ENCODE results near the gene MC1R.
A peak's percentile ranks its signal among the peaks of the same experiment; 100 is the strongest.
"Not testable (repeated sequence)": the region's sequence is repeated elsewhere in the genome, so short reads cannot be mapped to it uniquely, and the experiment has no call there.

The MC1R gene

GRCh38 chr16:89914642-89915285, 3.9 kb upstream of the MC1R start:
- not testable (repeated sequence) for DNase-seq

DNA sequence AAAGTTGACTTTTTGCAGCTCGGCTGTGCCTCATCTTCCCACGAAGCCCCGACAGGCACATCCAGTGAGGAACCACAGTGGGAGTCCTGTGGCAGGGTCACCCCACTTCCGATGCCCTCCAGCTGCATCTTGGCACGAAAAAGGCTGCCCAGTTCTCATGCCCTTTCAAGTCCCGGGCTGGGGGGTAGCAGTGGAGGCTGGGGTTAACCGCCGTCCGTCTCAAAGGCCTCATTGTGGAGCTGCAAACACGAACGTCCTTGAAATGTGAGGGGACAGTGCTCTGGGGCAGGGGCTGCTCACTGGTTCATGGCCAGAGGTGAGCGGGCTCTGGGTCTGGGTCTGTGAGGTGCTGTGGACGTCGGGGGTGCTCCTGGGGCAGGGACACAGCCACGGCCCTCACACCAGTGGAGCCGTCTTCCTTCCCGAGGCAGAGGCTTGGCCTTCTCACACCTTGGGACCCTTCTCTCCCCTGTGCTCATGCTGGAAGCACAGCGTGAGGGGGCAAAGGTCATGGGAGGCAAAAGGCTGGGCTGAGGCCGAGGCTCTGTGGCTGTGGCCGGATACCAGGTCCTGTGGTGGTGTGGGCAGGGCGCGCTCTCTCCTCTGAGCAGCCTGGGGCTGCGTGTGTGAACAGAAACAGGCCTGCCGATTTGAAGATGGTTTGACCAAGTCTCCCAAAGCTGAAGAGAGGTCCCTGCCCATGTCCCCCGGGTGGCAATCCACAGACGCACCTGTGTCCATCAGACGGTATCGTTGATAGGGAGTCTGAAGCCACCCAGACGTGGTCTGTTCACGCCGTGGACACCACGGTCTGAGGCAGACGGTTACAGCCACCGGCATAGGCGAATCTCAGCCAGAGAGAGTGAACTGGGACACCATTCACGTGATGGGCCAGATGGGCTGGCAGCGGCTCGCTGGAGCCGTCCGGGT, 3.1 kb upstream of the MC1R start:
- no peak for DNase-seq

- DNase-seq, result peak; percentile 74
Measured at GRCh38 chr16:89917773-89918452, 749 bp upstream of the MC1R start.

- DNase-seq, result no peak
Measured at GRCh38 chr16:89919535-89920406, 1.1 kb downstream of the MC1R start.

- no peak for DNase-seq
Measured at GRCh38 chr16:89920723-89921122, 2.1 kb downstream of the MC1R start.

GRCh38 chr16:89921131-89921701, 2.6 kb downstream of the MC1R start:
- DNase-seq, result no peak

- DNase-seq, result no peak
Measured at GRCh38 chr16:89921702-89922476, 3.2 kb downstream of the MC1R start.

- no peak for DNase-seq
Measured at GRCh38 chr16:89922477-89922883, 3.8 kb downstream of the MC1R start.

DNA sequence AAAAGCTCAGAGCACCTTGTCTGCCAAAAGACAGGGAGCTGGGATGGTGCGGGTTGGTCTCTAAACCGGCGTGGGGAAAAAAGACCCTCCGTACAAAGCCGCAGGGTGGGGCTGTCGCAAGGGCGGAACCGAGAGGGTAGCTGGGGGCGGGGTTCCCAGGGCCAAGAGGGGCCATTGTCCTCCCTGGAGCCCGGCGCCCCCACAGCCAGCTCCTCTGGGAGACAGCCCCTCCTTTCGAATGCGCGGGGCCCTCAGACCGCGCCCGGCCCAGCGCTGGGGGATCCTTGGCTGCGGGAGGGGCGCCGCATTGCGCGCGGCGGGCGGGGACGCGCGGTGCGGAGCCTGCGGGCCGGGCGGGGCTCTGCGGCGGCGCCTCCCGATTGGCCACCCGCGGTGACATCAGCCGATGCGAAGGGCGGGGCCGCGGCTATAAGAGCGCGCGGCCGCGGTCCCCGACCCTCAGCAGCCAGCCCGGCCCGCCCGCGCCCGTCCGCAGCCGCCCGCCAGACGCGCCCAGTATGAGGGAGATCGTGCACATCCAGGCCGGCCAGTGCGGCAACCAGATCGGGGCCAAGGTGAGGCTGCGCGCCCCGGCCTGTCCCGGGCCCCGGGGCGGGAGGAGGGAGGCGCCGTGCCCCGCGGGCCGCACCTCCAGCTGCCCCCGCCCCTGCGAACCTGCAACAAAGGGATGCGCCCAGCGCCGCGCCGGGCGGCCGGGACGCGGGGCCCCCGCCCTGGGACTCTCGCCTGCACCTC, 4.4 kb downstream of the MC1R start, which contains the start of gene TUBB3:
Gene TUBB3, plus strand, starts transcription at position 459 of the 756 bp plus-strand sequence. Its CDS starts 60 bp downstream, at position 519.
- DNase-seq, result no peak

DNA sequence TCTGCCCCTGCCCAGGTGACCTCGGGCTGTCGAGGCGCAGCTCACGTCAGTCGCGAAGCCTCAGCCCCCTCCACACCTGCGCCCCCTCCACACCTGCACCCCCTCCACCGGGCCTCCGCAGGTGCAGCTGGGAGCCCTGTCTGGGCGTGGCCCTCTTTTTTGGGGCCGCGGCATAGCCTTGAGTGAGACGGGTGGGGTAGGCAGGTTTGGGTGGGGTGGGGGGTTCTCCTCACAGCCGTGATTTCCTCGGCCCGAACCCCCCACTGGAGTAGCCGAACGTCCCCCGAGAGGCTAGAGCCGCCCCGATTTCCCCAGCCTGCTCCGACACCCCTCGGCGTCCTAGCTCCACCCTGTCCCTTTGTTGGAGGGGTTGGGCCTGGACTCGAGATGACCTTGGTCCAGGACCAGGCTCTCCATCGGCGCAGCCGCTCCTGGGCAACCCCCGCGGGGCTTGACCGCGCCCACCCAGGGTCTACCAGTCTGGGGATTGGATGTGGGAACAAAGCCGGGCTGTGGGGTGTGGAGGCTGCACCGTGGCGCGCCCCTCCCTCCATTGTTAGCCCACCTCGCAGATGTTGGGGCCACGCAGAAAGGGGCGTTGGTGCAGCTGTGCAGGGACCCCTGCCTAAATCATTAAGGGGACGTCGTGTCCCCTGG, 5.1 kb downstream of the MC1R start:
- DNase-seq, result no peak

DNA sequence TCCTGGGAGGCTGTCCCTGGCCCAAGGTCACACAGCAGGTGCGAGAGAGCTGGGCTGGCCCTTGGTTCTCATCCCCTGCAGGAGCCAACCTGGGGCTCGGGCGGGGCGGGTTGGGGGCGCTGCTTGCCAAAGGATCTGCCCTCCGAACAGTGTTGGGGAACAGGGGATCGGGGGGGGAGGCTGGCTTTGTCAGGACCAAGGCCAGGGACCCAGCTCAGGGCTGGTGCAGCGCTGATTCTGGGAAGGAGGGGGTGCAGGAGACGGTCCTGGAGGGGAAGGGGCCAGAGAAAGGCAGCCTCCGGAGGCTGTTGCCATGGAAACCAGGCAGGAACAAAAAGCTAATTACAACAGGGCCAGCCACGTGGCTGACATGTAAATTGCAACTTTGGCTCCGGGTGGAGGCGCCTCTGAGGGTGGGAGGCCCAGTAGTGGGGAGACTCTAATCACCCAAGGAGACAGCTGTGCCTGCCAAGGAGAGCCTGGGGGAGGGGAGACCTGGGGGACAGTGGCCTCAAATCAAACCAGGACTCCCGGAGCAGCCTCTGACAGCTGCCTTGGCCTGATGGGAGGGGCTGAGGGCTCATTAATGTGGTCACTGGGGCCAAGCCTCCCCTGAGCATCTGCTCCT, 5.7 kb downstream of the MC1R start:
- DNase-seq, result peak; percentile 34

- DNase-seq, result no peak
Measured at GRCh38 chr16:89924925-89925307, 6.3 kb downstream of the MC1R start.

GRCh38 chr16:89925596-89926079, 7.0 kb downstream of the MC1R start:
- DNase-seq, result no peak

- DNase-seq, result no peak
Measured at GRCh38 chr16:89931305-89931896, 12.7 kb downstream of the MC1R start.

DNA sequence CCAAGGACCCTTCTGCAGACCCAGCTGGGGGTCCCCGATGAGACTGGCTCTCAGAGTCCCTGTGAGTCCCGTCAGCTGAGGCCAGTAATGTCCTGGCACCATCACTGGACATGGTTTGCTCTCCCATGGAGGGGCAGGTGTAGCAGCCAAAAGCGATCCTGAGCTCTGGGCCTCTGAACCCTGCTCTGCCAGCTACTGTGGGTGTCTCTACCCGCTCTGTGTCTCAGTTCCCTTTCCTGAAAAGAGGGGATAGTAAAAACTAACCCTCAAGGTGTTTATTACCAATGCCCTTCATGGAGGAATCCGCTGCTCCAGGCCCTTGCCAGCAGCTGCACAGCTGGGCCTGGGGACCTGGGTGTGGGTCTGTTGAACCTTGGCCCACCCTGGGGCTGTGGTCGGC, 13.3 kb downstream of the MC1R start:
- no peak for DNase-seq

DNA sequence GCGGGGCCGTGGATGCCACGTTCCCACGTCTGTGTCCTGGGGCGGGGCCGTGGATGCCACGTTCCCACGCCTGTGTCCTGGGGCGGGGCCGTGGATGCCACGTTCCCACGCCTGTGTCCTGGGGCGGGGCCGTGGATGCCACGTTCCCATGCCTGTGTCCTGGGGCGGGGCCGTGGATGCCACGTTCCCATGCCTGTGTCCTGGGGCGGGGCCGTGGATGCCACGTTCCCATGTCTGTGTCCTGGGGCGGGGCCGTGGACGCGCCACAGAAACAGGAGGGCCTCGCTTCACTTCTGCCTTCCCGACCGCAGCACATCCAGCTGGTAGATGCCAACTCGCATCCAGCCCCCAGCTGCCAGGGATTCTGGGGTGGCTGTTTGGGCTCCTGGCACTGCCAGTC, 15.4 kb downstream of the MC1R start:
- not testable (repeated sequence) for DNase-seq

DNA sequence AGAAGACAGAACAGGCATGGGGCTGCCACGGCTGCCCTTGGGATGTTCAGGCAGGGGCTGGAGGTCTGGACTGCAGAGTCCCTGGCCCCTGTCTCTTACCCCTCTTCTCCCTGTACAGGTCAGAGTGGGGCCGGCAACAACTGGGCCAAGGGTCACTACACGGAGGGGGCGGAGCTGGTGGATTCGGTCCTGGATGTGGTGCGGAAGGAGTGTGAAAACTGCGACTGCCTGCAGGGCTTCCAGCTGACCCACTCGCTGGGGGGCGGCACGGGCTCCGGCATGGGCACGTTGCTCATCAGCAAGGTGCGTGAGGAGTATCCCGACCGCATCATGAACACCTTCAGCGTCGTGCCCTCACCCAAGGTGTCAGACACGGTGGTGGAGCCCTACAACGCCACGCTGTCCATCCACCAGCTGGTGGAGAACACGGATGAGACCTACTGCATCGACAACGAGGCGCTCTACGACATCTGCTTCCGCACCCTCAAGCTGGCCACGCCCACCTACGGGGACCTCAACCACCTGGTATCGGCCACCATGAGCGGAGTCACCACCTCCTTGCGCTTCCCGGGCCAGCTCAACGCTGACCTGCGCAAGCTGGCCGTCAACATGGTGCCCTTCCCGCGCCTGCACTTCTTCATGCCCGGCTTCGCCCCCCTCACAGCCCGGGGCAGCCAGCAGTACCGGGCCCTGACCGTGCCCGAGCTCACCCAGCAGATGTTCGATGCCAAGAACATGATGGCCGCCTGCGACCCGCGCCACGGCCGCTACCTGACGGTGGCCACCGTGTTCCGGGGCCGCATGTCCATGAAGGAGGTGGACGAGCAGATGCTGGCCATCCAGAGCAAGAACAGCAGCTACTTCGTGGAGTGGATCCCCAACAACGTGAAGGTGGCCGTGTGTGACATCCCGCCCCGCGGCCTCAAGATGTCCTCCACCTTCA, 16.2 kb downstream of the MC1R start:
- DNase-seq, result no peak

DNA sequence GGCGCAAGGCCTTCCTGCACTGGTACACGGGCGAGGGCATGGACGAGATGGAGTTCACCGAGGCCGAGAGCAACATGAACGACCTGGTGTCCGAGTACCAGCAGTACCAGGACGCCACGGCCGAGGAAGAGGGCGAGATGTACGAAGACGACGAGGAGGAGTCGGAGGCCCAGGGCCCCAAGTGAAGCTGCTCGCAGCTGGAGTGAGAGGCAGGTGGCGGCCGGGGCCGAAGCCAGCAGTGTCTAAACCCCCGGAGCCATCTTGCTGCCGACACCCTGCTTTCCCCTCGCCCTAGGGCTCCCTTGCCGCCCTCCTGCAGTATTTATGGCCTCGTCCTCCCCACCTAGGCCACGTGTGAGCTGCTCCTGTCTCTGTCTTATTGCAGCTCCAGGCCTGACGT, 17.0 kb downstream of the MC1R start:
- not testable (repeated sequence) for DNase-seq

All from stimulated activated CD4-positive, alpha-beta T cell treated with anti-CD3 and anti-CD28 coated beads, Interleukin-1b, Interleukin-23, amount 100 ng/mL, for 48 hours (primary cell).